Right lobe of liver (tissue), 6 donors: ENCODE data around the gene WIPF2. TPM values are rescaled to one million over a fixed set of nuclear protein-coding genes. Genes with fewer than 3 reads are reported as not detected.
A peak's percentile ranks its signal among the peaks of the same experiment; 100 is the strongest.
"Not testable (repeated sequence)": the region's sequence is repeated elsewhere in the genome, so short reads cannot be mapped to it uniquely, and the experiment has no call there.

ENCODE experiments used
- ATAC-seq, 4 donors: fragments of 200-7000 bp; cut with Tn5 transposase; one replicate each; pipeline ENCODE4 v1.9.1; 2020; ENCODE audit warnings: mild to moderate bottlenecking in 4 of 4, moderate library complexity in 4 of 4
- DNase-seq, 3 donors: peaks; one replicate each; pipeline ENCODE4 v3.0.0-alpha.2; 2020
- H3K27ac ChIP-seq, 3 donors: fragments of 200-600 bp; one replicate each; pipeline ENCODE4 v1.8.0; 2022
- H3K27me3 ChIP-seq, 2 donors: fragments of 200-600 bp; one replicate each; pipeline ENCODE4 v1.8.0; 2022
- H3K36me3 ChIP-seq, 4 donors: fragments of 200-600 bp; sonication (generic) in 1 of 4; one replicate each; pipeline versions ENCODE4 v1.5.1 to v1.8.0; 2017 to 2022; ENCODE audit warnings: control low read depth in 1 of 4
- H3K4me1 ChIP-seq, 4 donors: fragments of 200-600 bp; sonication (generic) in 1 of 4; one replicate each; pipeline versions ENCODE4 v1.5.1 to v1.8.0; 2017 to 2022; ENCODE audit warnings: control low read depth in 1 of 4
- H3K4me3 ChIP-seq, 3 donors: fragments of 200-600 bp; one replicate each; pipeline ENCODE4 v1.8.0; 2022
- H3K9me3 ChIP-seq, 4 donors: fragments of 200-600 bp; sonication (generic) in 1 of 4; one replicate each; pipeline versions ENCODE4 v1.5.1 to v1.8.0; 2017 to 2022; ENCODE audit warnings: control low read depth in 1 of 4
- POLR2A ChIP-seq: fragments of 450-650 bp; IDR thresholded peaks from one replicate; pipeline ENCODE4 v1.6.1; 2017; ENCODE audit warnings: antibody characterized with exemption, mild to moderate bottlenecking
- WGBS: methylation state at CpG from one replicate; pipeline ENCODE4 v1.1.6; 2018; ENCODE audit warnings: low coverage, low lambda C conversion rate; ENCODE audit not compliant: insufficient coverage; ENCODE audit errors: missing lambda C conversion rate; 5-methylcytosine and 5-hydroxymethylcytosine counted together
- intact Hi-C, 2 donors: fragments of 100-400 bp; cut with DNase I; formaldehyde crosslinking; loops; one replicate each; pipeline versions ENCODE4 v1.11.2 to v1.14.1; 2022
- total RNA-seq, 6 experiments: library from RNA; depleted of rRNA in 2 of 6; stranded (reverse); fragments of >200 nt in 2 of 6; fragmentation: NEBNext Ultra II Directional in 3 of 6; extraction: Animal tissue kit (Norgen Biotek cat#: 25700) in 3 of 6; gene quantifications; one replicate each; pipeline versions ENCODE4 v1.1.0 to v1.2.4, GENCODE V29; 2016 to 2023
- TF ChIP-seq, protein P1 (sequence below), 4 donors: fragments of 200-600 bp in 3 of 4; fragments of 450-650 bp in 1 of 4; IDR thresholded peaks; one replicate each; pipeline versions ENCODE4 v1.5.1 to v1.8.0; 2016 to 2022; ENCODE audit warnings: antibody characterized with exemption in 4 of 4, mild to moderate bottlenecking in 2 of 4
- donor health status: DM: no; HTN: yes; CAD: no.
- donor health status: DM: no; HTN: no; CAD: no.
- donor health status: DM: no; HTN: no; CAD: no.
- donor health status: DM: no; HTN: yes; CAD: no.
- donor health status: DM: no; HTN: yes; CAD: no.

The WIPF2 gene
- total RNA-seq, 6 experiments from 2014 or later: 7.0 to 12.1 (median 9.0) TPM

- no peaks in the 10 kb centered on the region for H3K36me3 ChIP-seq
- ATAC-seq: peak; percentile 31 to 41 (median 34)
- intact Hi-C loops: loop anchor here in 1 of 2 donors (5.0 kb wide), 1 partner anchor 58 kb away; no protein-coding TSS in a partner anchor
- TF ChIP-seq, protein P1, sequence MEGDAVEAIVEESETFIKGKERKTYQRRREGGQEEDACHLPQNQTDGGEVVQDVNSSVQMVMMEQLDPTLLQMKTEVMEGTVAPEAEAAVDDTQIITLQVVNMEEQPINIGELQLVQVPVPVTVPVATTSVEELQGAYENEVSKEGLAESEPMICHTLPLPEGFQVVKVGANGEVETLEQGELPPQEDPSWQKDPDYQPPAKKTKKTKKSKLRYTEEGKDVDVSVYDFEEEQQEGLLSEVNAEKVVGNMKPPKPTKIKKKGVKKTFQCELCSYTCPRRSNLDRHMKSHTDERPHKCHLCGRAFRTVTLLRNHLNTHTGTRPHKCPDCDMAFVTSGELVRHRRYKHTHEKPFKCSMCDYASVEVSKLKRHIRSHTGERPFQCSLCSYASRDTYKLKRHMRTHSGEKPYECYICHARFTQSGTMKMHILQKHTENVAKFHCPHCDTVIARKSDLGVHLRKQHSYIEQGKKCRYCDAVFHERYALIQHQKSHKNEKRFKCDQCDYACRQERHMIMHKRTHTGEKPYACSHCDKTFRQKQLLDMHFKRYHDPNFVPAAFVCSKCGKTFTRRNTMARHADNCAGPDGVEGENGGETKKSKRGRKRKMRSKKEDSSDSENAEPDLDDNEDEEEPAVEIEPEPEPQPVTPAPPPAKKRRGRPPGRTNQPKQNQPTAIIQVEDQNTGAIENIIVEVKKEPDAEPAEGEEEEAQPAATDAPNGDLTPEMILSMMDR (IDR thresholded peaks at IDR 0.05): no peak
- TF ChIP-seq POLR2A: no peak
- peak overlapping the region; percentile 64 to 79 (median 75) for H3K4me3 ChIP-seq
- H3K9me3 ChIP-seq: no peaks in the 10 kb centered on the region
- 3% methylated on average over 24 of the region's 24 CpGs for WGBS
- peaks cover 0 to 6% (median 2%) of the 10 kb centered on the region in 4 donors for H3K4me1 ChIP-seq
- no peaks in the 10 kb centered on the region for H3K27me3 ChIP-seq
- no peak for DNase-seq
- H3K27ac ChIP-seq: peak overlapping the region; percentile 64 to 87 (median 77)
Measured at GRCh38 chr17:40219594-40220338, 662 bp downstream of the WIPF2 start.

- H3K27ac ChIP-seq: no peak overlapping the region
- TF ChIP-seq, protein P1 (IDR thresholded peaks at IDR 0.05): no peak
- TF ChIP-seq POLR2A: no peak
- no peak for DNase-seq
- WGBS: 80% methylated on average over 5 of the region's 5 CpGs
- H3K36me3 ChIP-seq: peaks cover 0 to 3% (median 0%) of the 10 kb centered on the region in 4 donors
- H3K9me3 ChIP-seq: no peaks in the 10 kb centered on the region
- H3K27me3 ChIP-seq: no peaks in the 10 kb centered on the region
- intact Hi-C loops: loop anchor here in 1 of 2 donors (5.0 kb wide), 1 partner anchor 52 kb away; no protein-coding TSS in a partner anchor
- peaks cover 0 to 5% (median 2%) of the 10 kb centered on the region in 4 donors for H3K4me1 ChIP-seq
- no peak overlapping the region for H3K4me3 ChIP-seq
- ATAC-seq: no peak
Measured at GRCh38 chr17:40224718-40225550, 5.8 kb downstream of the WIPF2 start.

- H3K9me3 ChIP-seq, H3K27me3 ChIP-seq, H3K4me1 ChIP-seq, ATAC-seq, DNase-seq, H3K27ac ChIP-seq, H3K4me3 ChIP-seq, intact Hi-C loops: not testable (repeated sequence)
- WGBS: 100% methylated on average over 9 of the region's 14 CpGs
- H3K36me3 ChIP-seq: peaks cover 0 to 19% (median 5%) of the 10 kb centered on the region in 4 donors
Measured at GRCh38 chr17:40229146-40229545, 10.0 kb downstream of the WIPF2 start.

- 89% methylated on average over 3 of the region's 3 CpGs for WGBS
- H3K9me3 ChIP-seq: no peaks in the 10 kb centered on the region
- no peak overlapping the region for H3K4me3 ChIP-seq
- intact Hi-C loops: no loop called here
- DNase-seq: no peak
- no peak overlapping the region for H3K27ac ChIP-seq
- peaks cover 0 to 17% (median 5%) of the 10 kb centered on the region in 4 donors for H3K36me3 ChIP-seq
- H3K4me1 ChIP-seq: no peaks in the 10 kb centered on the region
- ATAC-seq: no peak
- TF ChIP-seq, protein P1 (IDR thresholded peaks at IDR 0.05): no peak
- H3K27me3 ChIP-seq: no peaks in the 10 kb centered on the region
Measured at GRCh38 chr17:40230670-40231069, 11.6 kb downstream of the WIPF2 start.

- ATAC-seq, H3K4me3 ChIP-seq, H3K4me1 ChIP-seq, H3K27ac ChIP-seq, H3K27me3 ChIP-seq, DNase-seq, H3K9me3 ChIP-seq, intact Hi-C loops: not testable (repeated sequence)
- WGBS: 92% methylated on average over 2 of the region's 4 CpGs
- peaks cover 0 to 17% (median 5%) of the 10 kb centered on the region in 4 donors for H3K36me3 ChIP-seq
Measured at GRCh38 chr17:40231928-40232327, 12.8 kb downstream of the WIPF2 start.
